WTC11 (cell line): ENCODE data around the gene MEPCE. TPM values are rescaled to one million over a fixed set of nuclear protein-coding genes. Genes with fewer than 3 reads are reported as not detected.

ENCODE experiments used
- ATAC-seq: fragments of 200-7000 bp; cut with Tn5 transposase; 2 replicates; pipeline ENCODE4 v1.10.0; 2021; ENCODE audit warnings: mild to moderate bottlenecking, moderate library complexity
- CTCF ChIA-PET: fragments of 300-600 bp; sonication (Branson Sonifier 250); formaldehyde crosslinking; loops from one replicate; lab custom pipeline; 2021; ENCODE audit warnings: antibody characterized with exemption; lab: Charles Lee
- POLR2A ChIA-PET: fragments of 350-600 bp; sonication (Branson Sonifier 250); formaldehyde crosslinking; loops from one replicate; lab custom pipeline; 2021; ENCODE audit warnings: antibody characterized with exemption; lab: Charles Lee
- DNase-seq: peaks from one replicate; pipeline ENCODE4 v3.0.0; 2021; ENCODE audit warnings: low spot score
- H3K27ac Mint-ChIP-seq: 2 replicates; pipeline ENCODE4 v1.8.0; 2021; ENCODE audit warnings: mixed read lengths
- H3K27me3 Mint-ChIP-seq: 2 replicates; pipeline ENCODE4 v1.8.0; 2021; ENCODE audit warnings: low read depth, mild to moderate bottlenecking, moderate library complexity, mixed read lengths
- H3K36me3 Mint-ChIP-seq: 2 replicates; pipeline ENCODE4 v1.8.0; 2021; ENCODE audit warnings: mixed read lengths
- H3K4me1 Mint-ChIP-seq: 2 replicates; pipeline ENCODE4 v1.8.0; 2022; ENCODE audit warnings: mixed read lengths
- H3K4me3 Mint-ChIP-seq: 2 replicates; pipeline ENCODE4 v1.8.0; 2021; ENCODE audit warnings: mild to moderate bottlenecking, moderate library complexity, mixed read lengths
- H3K9me3 Mint-ChIP-seq: 2 replicates; pipeline ENCODE4 v1.8.0; 2021; ENCODE audit warnings: mixed read lengths
- CBFB ChIP-seq: sonication (generic); formaldehyde crosslinking; IDR thresholded peaks from 2 replicates; pipeline ENCODE4 v1.8.1; 2022; ENCODE audit warnings: mild to moderate bottlenecking, low read depth, missing genetic modification reagents
- ELF4 ChIP-seq: sonication (generic); formaldehyde crosslinking; IDR thresholded peaks from 2 replicates; pipeline ENCODE4 v1.8.1; 2022; ENCODE audit warnings: low read depth, mild to moderate bottlenecking, moderate library complexity, missing genetic modification reagents
- EMX1 ChIP-seq: fragments of 250-450 bp; sonication (Bioruptor Pico); IDR thresholded peaks from 2 replicates; pipeline ENCODE4 v1.8.0; 2021; ENCODE audit warnings: mild to moderate bottlenecking
- FOXK1 ChIP-seq: sonication (generic); formaldehyde crosslinking; IDR thresholded peaks from 2 replicates; pipeline ENCODE4 v1.8.0; 2022; ENCODE audit warnings: mild to moderate bottlenecking, moderate library complexity, missing genetic modification reagents
- GABPB1 ChIP-seq: sonication (generic); formaldehyde crosslinking; IDR thresholded peaks from 2 replicates; pipeline ENCODE4 v1.8.1; 2023; ENCODE audit warnings: mild to moderate bottlenecking, missing genetic modification reagents
- JUN ChIP-seq: sonication (generic); formaldehyde crosslinking; IDR thresholded peaks from 2 replicates; pipeline ENCODE4 v1.8.0; 2023; ENCODE audit warnings: mild to moderate bottlenecking, missing genetic modification reagents
- SOX15 ChIP-seq: fragments of 250-450 bp; sonication (Bioruptor Pico); IDR thresholded peaks from 2 replicates; pipeline ENCODE4 v1.9.0; 2021; ENCODE audit warnings: mild to moderate bottlenecking
- ZNF138 ChIP-seq: sonication (generic); formaldehyde crosslinking; conservative IDR thresholded peaks from 2 replicates; pipeline ENCODE4 v1.8.1; 2022; ENCODE audit warnings: mild to moderate bottlenecking, moderate library complexity, missing genetic modification reagents
- ZNF219 ChIP-seq: sonication (generic); formaldehyde crosslinking; IDR thresholded peaks from 2 replicates; pipeline ENCODE4 v1.8.0; 2023; ENCODE audit warnings: missing genetic modification reagents, mild to moderate bottlenecking, borderline replicate concordance
- ZNF317 ChIP-seq: sonication (generic); formaldehyde crosslinking; IDR thresholded peaks from 2 replicates; pipeline ENCODE4 v1.8.1; 2023; ENCODE audit warnings: low read depth, mild to moderate bottlenecking, moderate library complexity, missing genetic modification reagents, borderline replicate concordance
- ZNF416 ChIP-seq: fragments of 250-450 bp; sonication (Bioruptor Pico); IDR thresholded peaks from 2 replicates; pipeline ENCODE4 v1.9.0; 2021; ENCODE audit warnings: mild to moderate bottlenecking, inconsistent platforms
- total RNA-seq: library from RNA; stranded (reverse); gene quantifications from 3 replicates; pipeline ENCODE4 v1.2.3, GENCODE V29; 2021
- TF ChIP-seq, protein P1 (sequence below): fragments of 250-450 bp; sonication (Bioruptor Pico); IDR thresholded peaks from 2 replicates; pipeline ENCODE4 v1.9.0; 2021; ENCODE audit warnings: mild to moderate bottlenecking
- TF ChIP-seq, protein P2 (sequence below): fragments of 250-450 bp; sonication (Bioruptor Pico); IDR thresholded peaks from 2 replicates; pipeline ENCODE4 v1.9.0; 2021; ENCODE audit warnings: moderate library complexity, mild to moderate bottlenecking, inconsistent platforms, borderline replicate concordance
- TF ChIP-seq, protein P3 (sequence below): sonication (generic); formaldehyde crosslinking; IDR thresholded peaks from 2 replicates; pipeline ENCODE4 v1.8.0; 2023; ENCODE audit warnings: missing genetic modification reagents
- TF ChIP-seq, protein P4 (sequence below): fragments of 250-450 bp; sonication (Bioruptor Pico); IDR thresholded peaks from 2 replicates; pipeline ENCODE4 v1.8.0; 2021; ENCODE audit warnings: mild to moderate bottlenecking
- TF ChIP-seq, protein P5 (sequence below): sonication (generic); formaldehyde crosslinking; IDR thresholded peaks from 2 replicates; pipeline ENCODE4 v1.8.1; 2023; ENCODE audit warnings: mild to moderate bottlenecking, moderate library complexity, missing genetic modification reagents
- TF ChIP-seq, protein P6 (sequence below): fragments of 250-450 bp; sonication (Bioruptor Pico); IDR thresholded peaks from 2 replicates; pipeline ENCODE4 v1.9.0; 2021; ENCODE audit warnings: mild to moderate bottlenecking, borderline replicate concordance

MEPCE gene
- total RNA-seq, 1 experiment from 2014 or later, result 41.9 TPM

DNA sequence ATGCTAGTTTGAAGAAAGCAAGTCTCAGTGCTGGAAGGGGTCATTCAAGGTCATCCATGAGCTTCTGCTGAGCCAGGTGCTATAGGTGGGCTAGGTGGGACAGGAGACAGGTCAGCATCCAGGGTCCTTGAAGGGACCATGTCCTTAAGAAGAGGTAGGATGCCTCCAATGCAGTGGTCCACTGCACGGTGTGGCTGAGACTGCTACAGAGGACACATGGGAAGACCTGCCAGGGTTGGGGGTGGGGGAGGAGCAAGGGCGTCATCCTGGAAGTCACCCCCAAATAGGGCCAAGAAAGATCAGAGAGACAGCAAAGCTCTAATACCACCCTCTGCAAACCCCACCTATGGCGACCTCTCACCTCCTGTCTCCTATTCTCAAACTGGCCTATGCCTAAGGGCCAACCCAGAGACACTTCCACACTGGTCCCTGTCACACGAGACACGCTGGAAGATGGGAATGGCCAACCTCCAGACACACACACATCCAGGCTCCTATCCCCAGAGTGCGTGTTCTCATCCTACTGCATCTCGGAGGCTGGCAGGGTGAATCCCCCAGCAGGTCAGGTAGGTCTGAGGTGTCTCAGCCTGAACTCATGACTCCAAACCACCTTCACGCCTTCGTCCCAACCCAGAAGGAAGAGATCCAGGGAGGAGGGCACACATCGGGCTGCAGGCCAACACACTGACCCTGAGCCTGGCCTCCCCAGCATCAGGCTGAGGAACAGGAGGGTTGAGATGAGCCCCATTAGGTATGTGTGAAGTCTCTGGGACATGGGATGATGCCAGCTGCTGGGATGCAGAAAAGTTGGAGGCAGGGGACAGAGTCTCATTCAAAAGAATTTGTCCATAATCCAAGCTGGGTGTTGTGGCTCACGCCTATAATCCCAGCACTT is 12.3 kb downstream of the MEPCE start:
- no peak overlapping the region for H3K4me3 Mint-ChIP-seq
- ATAC-seq (no peak), DNase-seq (peak; percentile 2)
- no peak for TF ChIP-seq SOX15 (CRISPR knock-in tag)
- TF ChIP-seq FOXK1 (CRISPR knock-in tag), result no peak
- no peak for TF ChIP-seq ZNF219 (CRISPR knock-in tag)
- TF ChIP-seq, protein P1, sequence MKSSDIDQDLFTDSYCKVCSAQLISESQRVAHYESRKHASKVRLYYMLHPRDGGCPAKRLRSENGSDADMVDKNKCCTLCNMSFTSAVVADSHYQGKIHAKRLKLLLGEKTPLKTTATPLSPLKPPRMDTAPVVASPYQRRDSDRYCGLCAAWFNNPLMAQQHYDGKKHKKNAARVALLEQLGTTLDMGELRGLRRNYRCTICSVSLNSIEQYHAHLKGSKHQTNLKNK (CRISPR knock-in tag), result no peak
- TF ChIP-seq ELF4 (CRISPR knock-in tag), result no peak
- TF ChIP-seq, protein P2, sequence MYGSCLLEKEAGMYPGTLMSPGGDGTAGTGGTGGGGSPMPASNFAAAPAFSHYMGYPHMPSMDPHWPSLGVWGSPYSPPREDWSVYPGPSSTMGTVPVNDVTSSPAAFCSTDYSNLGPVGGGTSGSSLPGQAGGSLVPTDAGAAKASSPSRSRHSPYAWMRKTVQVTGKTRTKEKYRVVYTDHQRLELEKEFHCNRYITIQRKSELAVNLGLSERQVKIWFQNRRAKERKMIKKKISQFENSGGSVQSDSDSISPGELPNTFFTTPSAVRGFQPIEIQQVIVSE (CRISPR knock-in tag), result no peak
- TF ChIP-seq ZNF317 (CRISPR knock-in tag), result no peak
- TF ChIP-seq JUN, result no peak
- no peak for TF ChIP-seq GABPB1
- TF ChIP-seq, protein P3, sequence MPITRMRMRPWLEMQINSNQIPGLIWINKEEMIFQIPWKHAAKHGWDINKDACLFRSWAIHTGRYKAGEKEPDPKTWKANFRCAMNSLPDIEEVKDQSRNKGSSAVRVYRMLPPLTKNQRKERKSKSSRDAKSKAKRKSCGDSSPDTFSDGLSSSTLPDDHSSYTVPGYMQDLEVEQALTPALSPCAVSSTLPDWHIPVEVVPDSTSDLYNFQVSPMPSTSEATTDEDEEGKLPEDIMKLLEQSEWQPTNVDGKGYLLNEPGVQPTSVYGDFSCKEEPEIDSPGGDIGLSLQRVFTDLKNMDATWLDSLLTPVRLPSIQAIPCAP (CRISPR knock-in tag), result no peak
- H3K27ac Mint-ChIP-seq, result peak overlapping the region; percentile 28; the same call in 1 of the 2 replicates
- POLR2A ChIA-PET, result no interaction called here
- H3K9me3 Mint-ChIP-seq, result no peaks in the 10 kb centered on the region
- H3K4me1 Mint-ChIP-seq, result peaks cover 5% of the 10 kb centered on the region
- H3K36me3 Mint-ChIP-seq, result no peaks in the 10 kb centered on the region
- no peaks in the 10 kb centered on the region for H3K27me3 Mint-ChIP-seq
- CTCF ChIA-PET, result interaction anchor here (6.0 kb wide), 1 partner anchor 14 kb away, joined by 46 read pairs; no protein-coding TSS in a partner anchor

DNA sequence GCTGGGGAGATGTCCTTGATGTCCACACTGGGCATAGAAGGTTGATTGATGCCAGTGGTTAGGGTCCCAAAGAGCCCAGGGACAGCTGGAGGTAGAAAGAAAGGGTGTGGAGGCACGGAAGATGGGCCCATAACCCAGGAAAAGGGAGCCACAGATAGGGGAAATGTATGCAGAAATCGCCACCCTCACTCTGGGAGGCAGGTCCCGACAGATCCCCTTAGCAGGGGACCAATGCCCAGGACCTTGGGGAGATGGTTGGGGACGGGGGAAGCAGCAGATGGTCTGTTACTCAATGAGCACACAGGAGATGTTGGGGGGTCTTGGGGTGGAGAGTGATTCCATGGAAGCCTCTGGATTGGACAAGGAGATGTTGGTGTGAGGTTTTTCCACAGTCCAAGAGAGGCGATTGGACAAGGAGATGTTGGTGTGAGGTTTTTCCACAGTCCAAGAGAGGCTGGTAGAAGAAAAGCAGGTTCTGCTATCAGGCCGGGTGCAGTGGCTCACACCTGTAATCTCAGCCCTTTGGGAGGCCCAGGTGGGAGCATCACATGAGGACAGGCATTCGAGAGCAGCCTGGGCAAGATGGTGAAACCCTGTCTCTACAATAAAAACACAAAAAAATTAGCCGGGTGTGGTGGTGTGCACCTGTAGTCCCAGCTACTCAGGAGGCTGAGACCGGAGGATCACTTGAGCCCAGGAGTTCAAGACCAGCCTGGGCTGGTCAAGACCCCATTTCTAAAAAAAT is 13.6 kb downstream of the MEPCE start:
- Mint-ChIP-seq H3K27ac (peak overlapping the region; percentile 8), H3K4me1 (peaks cover 5% of the 10 kb centered on the region), H3K36me3 (no peaks in the 10 kb centered on the region), H3K9me3 (no peaks in the 10 kb centered on the region), H3K4me3 (no peak overlapping the region), H3K27me3 (no peaks in the 10 kb centered on the region)
- ATAC-seq (no peak), DNase-seq (peak; percentile 1)
- POLR2A ChIA-PET, result interaction anchor here (0.6 kb wide), 2 partner anchors 27 to 248 kb away, joined by 3 to 4 read pairs; no protein-coding TSS in a partner anchor
- CTCF ChIA-PET, result interaction anchor here (1.4 to 6.0 kb wide), 3 partner anchors 13 to 26 kb away, joined by 3 to 46 read pairs (median 7); no protein-coding TSS in a partner anchor
- no peak for TF ChIP-seq ZNF138 (CRISPR knock-in tag)
- TF ChIP-seq, protein P4, sequence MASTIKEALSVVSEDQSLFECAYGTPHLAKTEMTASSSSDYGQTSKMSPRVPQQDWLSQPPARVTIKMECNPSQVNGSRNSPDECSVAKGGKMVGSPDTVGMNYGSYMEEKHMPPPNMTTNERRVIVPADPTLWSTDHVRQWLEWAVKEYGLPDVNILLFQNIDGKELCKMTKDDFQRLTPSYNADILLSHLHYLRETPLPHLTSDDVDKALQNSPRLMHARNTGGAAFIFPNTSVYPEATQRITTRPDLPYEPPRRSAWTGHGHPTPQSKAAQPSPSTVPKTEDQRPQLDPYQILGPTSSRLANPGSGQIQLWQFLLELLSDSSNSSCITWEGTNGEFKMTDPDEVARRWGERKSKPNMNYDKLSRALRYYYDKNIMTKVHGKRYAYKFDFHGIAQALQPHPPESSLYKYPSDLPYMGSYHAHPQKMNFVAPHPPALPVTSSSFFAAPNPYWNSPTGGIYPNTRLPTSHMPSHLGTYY (CRISPR knock-in tag), result no peak
- TF ChIP-seq, protein P5, sequence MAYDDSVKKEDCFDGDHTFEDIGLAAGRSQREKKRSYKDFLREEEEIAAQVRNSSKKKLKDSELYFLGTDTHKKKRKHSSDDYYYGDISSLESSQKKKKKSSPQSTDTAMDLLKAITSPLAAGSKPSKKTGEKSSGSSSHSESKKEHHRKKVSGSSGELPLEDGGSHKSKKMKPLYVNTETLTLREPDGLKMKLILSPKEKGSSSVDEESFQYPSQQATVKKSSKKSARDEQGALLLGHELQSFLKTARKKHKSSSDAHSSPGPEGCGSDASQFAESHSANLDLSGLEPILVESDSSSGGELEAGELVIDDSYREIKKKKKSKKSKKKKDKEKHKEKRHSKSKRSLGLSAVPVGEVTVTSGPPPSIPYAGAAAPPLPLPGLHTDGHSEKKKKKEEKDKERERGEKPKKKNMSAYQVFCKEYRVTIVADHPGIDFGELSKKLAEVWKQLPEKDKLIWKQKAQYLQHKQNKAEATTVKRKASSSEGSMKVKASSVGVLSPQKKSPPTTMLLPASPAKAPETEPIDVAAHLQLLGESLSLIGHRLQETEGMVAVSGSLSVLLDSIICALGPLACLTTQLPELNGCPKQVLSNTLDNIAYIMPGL (CRISPR knock-in tag), result no peak
- TF ChIP-seq, protein P6, sequence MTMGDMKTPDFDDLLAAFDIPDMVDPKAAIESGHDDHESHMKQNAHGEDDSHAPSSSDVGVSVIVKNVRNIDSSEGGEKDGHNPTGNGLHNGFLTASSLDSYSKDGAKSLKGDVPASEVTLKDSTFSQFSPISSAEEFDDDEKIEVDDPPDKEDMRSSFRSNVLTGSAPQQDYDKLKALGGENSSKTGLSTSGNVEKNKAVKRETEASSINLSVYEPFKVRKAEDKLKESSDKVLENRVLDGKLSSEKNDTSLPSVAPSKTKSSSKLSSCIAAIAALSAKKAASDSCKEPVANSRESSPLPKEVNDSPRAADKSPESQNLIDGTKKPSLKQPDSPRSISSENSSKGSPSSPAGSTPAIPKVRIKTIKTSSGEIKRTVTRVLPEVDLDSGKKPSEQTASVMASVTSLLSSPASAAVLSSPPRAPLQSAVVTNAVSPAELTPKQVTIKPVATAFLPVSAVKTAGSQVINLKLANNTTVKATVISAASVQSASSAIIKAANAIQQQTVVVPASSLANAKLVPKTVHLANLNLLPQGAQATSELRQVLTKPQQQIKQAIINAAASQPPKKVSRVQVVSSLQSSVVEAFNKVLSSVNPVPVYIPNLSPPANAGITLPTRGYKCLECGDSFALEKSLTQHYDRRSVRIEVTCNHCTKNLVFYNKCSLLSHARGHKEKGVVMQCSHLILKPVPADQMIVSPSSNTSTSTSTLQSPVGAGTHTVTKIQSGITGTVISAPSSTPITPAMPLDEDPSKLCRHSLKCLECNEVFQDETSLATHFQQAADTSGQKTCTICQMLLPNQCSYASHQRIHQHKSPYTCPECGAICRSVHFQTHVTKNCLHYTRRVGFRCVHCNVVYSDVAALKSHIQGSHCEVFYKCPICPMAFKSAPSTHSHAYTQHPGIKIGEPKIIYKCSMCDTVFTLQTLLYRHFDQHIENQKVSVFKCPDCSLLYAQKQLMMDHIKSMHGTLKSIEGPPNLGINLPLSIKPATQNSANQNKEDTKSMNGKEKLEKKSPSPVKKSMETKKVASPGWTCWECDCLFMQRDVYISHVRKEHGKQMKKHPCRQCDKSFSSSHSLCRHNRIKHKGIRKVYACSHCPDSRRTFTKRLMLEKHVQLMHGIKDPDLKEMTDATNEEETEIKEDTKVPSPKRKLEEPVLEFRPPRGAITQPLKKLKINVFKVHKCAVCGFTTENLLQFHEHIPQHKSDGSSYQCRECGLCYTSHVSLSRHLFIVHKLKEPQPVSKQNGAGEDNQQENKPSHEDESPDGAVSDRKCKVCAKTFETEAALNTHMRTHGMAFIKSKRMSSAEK (CRISPR knock-in tag), result no peak
- no peak for TF ChIP-seq ELF4 (CRISPR knock-in tag)
- no peak for TF ChIP-seq EMX1 (CRISPR knock-in tag)
- TF ChIP-seq CBFB, result no peak
- no peak for TF ChIP-seq FOXK1 (CRISPR knock-in tag)
- no peak for TF ChIP-seq ZNF416 (CRISPR knock-in tag)
